ENCODE measurements around the gene MACF1.
"Not testable (repeated sequence)": the region's sequence is repeated elsewhere in the genome, so short reads cannot be mapped to it uniquely, and the experiment has no call there.

The MACF1 gene

DNA sequence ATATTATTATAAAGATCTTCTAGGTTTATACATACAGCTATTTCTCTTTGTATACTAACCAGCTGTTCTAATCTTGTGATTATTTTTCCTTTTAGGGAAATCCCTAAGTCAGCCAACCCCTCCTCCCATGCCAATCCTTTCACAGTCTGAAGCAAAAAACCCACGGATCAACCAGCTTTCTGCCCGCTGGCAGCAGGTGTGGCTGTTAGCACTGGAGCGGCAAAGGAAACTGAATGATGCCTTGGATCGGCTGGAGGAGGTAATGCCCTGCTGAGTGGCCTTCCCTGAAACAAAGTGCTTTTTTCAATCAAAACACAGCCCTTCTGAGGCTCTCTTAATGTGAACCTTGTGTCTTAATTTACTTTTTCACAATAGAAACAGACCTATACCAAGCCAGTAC, 254.5 kb downstream of the MACF1 start:
- DNase-seq (ENCODE audit: extremely low spot score) = no peak
- no peak for TF ChIP-seq L3MBTL2 (conservative IDR thresholded peaks at IDR 0.05)
- TF ChIP-seq ZNF384 (IDR thresholded peaks at IDR 0.05) = no peak
- TF ChIP-seq PKNOX1 (IDR thresholded peaks at IDR 0.05) = no peak
- no peak for TF ChIP-seq BHLHE40 (IDR thresholded peaks at IDR 0.05; ENCODE audit: borderline replicate concordance)
- TF ChIP-seq SUZ12 (IDR thresholded peaks at IDR 0.05) = no peak
- no peak for TF ChIP-seq HDGF (IDR thresholded peaks at IDR 0.05; ENCODE audit: borderline replicate concordance)
- TF ChIP-seq LEF1 (IDR thresholded peaks at IDR 0.05; ENCODE audit: borderline replicate concordance) = no peak
- no peak for TF ChIP-seq FOXM1 (IDR thresholded peaks at IDR 0.05; ENCODE audit: borderline replicate concordance)
- no peak for TF ChIP-seq ELF4 (IDR thresholded peaks at IDR 0.05)
- CTCF ChIA-PET = interaction anchor here (0.9 kb wide), 1 partner anchor 360 kb away, joined by 3 read pairs; no protein-coding TSS in a partner anchor
- POLR2A ChIA-PET = interaction anchor here (0.7 kb wide), 1 partner anchor 118 kb away, joined by 3 read pairs; no protein-coding TSS in a partner anchor

DNA sequence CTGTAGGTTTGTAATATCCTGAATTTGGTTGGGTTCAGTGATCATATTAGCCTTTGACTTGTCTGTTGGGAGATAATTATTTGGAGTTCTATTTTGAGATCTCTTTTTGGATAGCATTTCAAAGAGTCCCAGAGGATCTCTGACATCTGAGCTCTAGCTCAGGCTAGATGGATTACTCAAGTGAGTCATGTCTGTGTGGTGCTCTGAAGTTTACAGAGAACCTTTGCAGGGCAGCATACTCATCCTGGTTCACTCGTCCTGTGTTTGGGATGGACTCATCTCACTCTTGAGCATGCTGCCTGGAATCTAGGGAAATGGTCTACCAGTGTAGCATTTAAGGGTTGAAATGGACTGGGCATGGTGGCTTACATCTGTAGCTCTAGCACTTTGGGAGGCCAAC, 257.6 kb downstream of the MACF1 start:
- POLR2A ChIA-PET = no interaction called here

DNA sequence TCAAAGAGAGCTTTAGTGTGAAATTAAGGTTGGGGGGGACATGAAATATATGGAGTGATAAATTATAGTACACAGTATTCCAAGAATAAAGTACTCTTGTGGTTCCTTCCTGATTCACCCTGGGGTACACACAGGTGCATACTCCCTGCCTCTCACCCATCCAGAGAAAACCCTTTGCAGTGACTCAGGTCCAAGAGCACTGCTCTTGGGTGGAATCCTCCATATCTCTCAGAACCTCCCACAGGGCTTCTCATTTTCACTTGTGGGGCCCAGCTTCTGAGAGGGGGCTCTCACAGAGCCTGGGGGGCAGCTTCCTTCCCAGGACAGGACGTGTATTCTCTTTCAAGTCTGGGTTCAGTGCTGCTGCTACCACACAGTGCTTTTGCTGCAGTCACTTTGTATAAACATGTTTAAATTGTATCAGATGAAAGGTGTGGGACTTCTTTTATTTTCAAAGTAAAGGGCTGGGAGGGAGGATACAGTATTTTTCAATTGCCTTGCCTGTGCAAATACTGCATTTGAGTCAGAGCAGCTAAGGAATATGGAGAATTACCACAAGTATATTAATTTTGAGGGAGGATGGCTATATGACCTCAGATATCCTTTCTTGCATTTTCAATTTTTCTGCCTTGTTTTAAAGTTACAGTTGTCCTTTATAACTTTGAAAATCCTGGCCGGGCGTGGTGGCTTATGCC, 262.1 kb downstream of the MACF1 start:
- CTCF ChIA-PET = no interaction called here
- POLR2A ChIA-PET = no interaction called here
- DNase-seq (ENCODE audit: extremely low spot score) = no peak
- TF ChIP-seq ARNT (IDR thresholded peaks at IDR 0.05) (no peak), FOXM1 (IDR thresholded peaks at IDR 0.05; ENCODE audit: borderline replicate concordance) (no peak), SP1 (IDR thresholded peaks at IDR 0.05) (no peak), ZNF384 (IDR thresholded peaks at IDR 0.05) (no peak), FOXK2 (IDR thresholded peaks at IDR 0.05) (no peak), L3MBTL2 (conservative IDR thresholded peaks at IDR 0.05) (no peak), TARDBP (IDR thresholded peaks at IDR 0.05) (no peak), ELF4 (IDR thresholded peaks at IDR 0.05) (no peak), PKNOX1 (IDR thresholded peaks at IDR 0.05) (no peak), NFRKB (IDR thresholded peaks at IDR 0.05) (no peak), LEF1 (IDR thresholded peaks at IDR 0.05; ENCODE audit: borderline replicate concordance) (no peak)

More for the DNA sequence above, 257.6 kb downstream of the MACF1 start:
- no peak for TF ChIP-seq NFRKB (IDR thresholded peaks at IDR 0.05)
- TF ChIP-seq LEF1 (IDR thresholded peaks at IDR 0.05; ENCODE audit: borderline replicate concordance) = no peak
- no peak for TF ChIP-seq CTBP1 (IDR thresholded peaks at IDR 0.05; ENCODE audit: borderline replicate concordance)
- TF ChIP-seq PKNOX1 (IDR thresholded peaks at IDR 0.05) = no peak
- TF ChIP-seq FOXM1 (IDR thresholded peaks at IDR 0.05; ENCODE audit: borderline replicate concordance) = no peak
- no peak for TF ChIP-seq ELF4 (IDR thresholded peaks at IDR 0.05)
- no peak for TF ChIP-seq FOXK2 (IDR thresholded peaks at IDR 0.05)
- TF ChIP-seq FOXA1 (IDR thresholded peaks at IDR 0.05) = no peak
- TF ChIP-seq HDGF (IDR thresholded peaks at IDR 0.05; ENCODE audit: borderline replicate concordance) = no peak
- TF ChIP-seq ZNF384 (IDR thresholded peaks at IDR 0.05) = no peak
- TF ChIP-seq SP1 (IDR thresholded peaks at IDR 0.05) = no peak
- no peak for DNase-seq (ENCODE audit: extremely low spot score)
- CTCF ChIA-PET = no interaction called here

- POLR2A ChIA-PET = interaction anchor here (1.1 to 1.5 kb wide), 2 partner anchors 11 to 58 kb away, joined by 3 to 5 read pairs; no protein-coding TSS in a partner anchor
- CTCF ChIA-PET = interaction anchor here (0.7 kb wide), 1 partner anchor 246 kb away, joined by 3 read pairs; no protein-coding TSS in a partner anchor
Measured at GRCh38 chr1:39467108-39467720, 262.7 kb downstream of the MACF1 start.

GRCh38 chr1:39469150-39469549, 264.7 kb downstream of the MACF1 start:
- ChIA-PET POLR2A (no interaction called here), CTCF (no interaction called here)
- TF ChIP-seq HDGF (IDR thresholded peaks at IDR 0.05; ENCODE audit: borderline replicate concordance) = no peak
- no peak for TF ChIP-seq BHLHE40 (IDR thresholded peaks at IDR 0.05; ENCODE audit: borderline replicate concordance)
- no peak for TF ChIP-seq SP1 (IDR thresholded peaks at IDR 0.05)
- TF ChIP-seq LEF1 (IDR thresholded peaks at IDR 0.05; ENCODE audit: borderline replicate concordance) = no peak
- no peak for TF ChIP-seq FOXK2 (IDR thresholded peaks at IDR 0.05)
- TF ChIP-seq CTBP1 (IDR thresholded peaks at IDR 0.05; ENCODE audit: borderline replicate concordance) = no peak
- no peak for TF ChIP-seq FOXA1 (IDR thresholded peaks at IDR 0.05)
- no peak for TF ChIP-seq ZNF384 (IDR thresholded peaks at IDR 0.05)
- TF ChIP-seq ELF4 (IDR thresholded peaks at IDR 0.05) = no peak
- no peak for TF ChIP-seq PKNOX1 (IDR thresholded peaks at IDR 0.05)
- TF ChIP-seq ARNT (IDR thresholded peaks at IDR 0.05) = no peak
- TF ChIP-seq L3MBTL2 (conservative IDR thresholded peaks at IDR 0.05) = no peak
- no peak for TF ChIP-seq NFRKB (IDR thresholded peaks at IDR 0.05)
- TF ChIP-seq TARDBP (IDR thresholded peaks at IDR 0.05) = no peak
- TF ChIP-seq SUZ12 (IDR thresholded peaks at IDR 0.05) = no peak
- no peak for TF ChIP-seq FOXM1 (IDR thresholded peaks at IDR 0.05; ENCODE audit: borderline replicate concordance)
- DNase-seq (ENCODE audit: extremely low spot score) = no peak

More at GRCh38 chr1:39467108-39467720, 262.7 kb downstream of the MACF1 start:
- not testable (repeated sequence) for DNase-seq (ENCODE audit: extremely low spot score)

All from HEK293T (cell line).